SJSA1 (cell line): ENCODE data around the gene THAP9. TPM values are rescaled to one million over a fixed set of nuclear protein-coding genes. Genes with fewer than 3 reads are reported as not detected.
"Not testable (repeated sequence)": the region's sequence is repeated elsewhere in the genome, so short reads cannot be mapped to it uniquely, and the experiment has no call there.

ENCODE experiments used
- DNase-seq, 2 experiments: peaks; one replicate each; pipeline ENCODE4 v3.0.0-alpha.2; 2015 to 2020; ENCODE audit warnings: low spot score in 2 of 2, low read depth in 1 of 2
- H3K27ac ChIP-seq: fragments of 250-450 bp; sonication (Bioruptor Pico); 2 replicates; pipeline ENCODE4 v1.5.1; 2020; ENCODE audit warnings: mild to moderate bottlenecking, moderate library complexity
- H3K27me3 ChIP-seq: fragments of 250-450 bp; sonication (Bioruptor Pico); replicated peaks from 2 replicates; pipeline ENCODE4 v1.5.1; 2020; ENCODE audit warnings: mild to moderate bottlenecking, moderate library complexity
- H3K36me3 ChIP-seq: fragments of 250-450 bp; sonication (Bioruptor Pico); 2 replicates; pipeline ENCODE4 v1.5.1; 2020; ENCODE audit warnings: mild to moderate bottlenecking
- H3K4me1 ChIP-seq: fragments of 250-450 bp; sonication (Bioruptor Pico); replicated peaks from 2 replicates; pipeline ENCODE4 v1.6.1; 2021; ENCODE audit warnings: mild to moderate bottlenecking
- H3K4me3 ChIP-seq: fragments of 250-450 bp; sonication (Bioruptor Pico); 2 replicates; pipeline ENCODE4 v1.5.1; 2020; ENCODE audit warnings: mild to moderate bottlenecking
- H3K9me3 ChIP-seq: fragments of 250-450 bp; sonication (Bioruptor Pico); replicated peaks from 2 replicates; pipeline ENCODE4 v1.5.1; 2020; ENCODE audit warnings: mild to moderate bottlenecking
- total RNA-seq: library from RNA; depleted of rRNA; stranded (reverse); fragments of >200 nt; shearing (Covaris generic); gene quantifications from 2 replicates; pipeline ENCODE4 v1.2.3, GENCODE V29; 2014

Gene THAP9
- total RNA-seq, 1 experiment from 2014 or later = 5.3 TPM

DNA sequence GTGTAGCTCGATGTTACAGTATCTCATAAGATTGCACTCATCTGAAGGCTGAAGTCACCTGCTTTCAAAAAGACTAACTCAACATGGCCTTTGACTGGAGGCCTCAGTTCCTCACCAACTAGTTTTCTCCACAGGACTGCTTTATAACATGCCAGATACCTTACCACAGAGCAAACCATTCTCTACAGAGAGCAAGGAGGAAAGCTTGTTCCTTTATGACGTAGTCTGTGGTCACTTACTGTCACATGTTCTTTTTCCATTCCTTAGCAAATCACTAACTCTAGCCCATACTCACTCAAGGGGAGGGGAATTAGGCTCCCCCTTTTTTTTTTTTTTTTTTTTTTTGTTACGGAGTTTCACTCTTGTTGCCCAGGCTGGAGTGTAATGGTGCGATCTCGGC, 3.2 kb downstream of the THAP9 start:
- Histone ChIP-seq H3K4me1 (peaks cover 5% of the 10 kb centered on the region), H3K36me3 (peaks cover 11% of the 10 kb centered on the region), H3K27me3 (no peaks in the 10 kb centered on the region), H3K4me3 (no peak overlapping the region), H3K27ac (no peak overlapping the region), H3K9me3 (no peaks in the 10 kb centered on the region)
- no peak for DNase-seq

DNA sequence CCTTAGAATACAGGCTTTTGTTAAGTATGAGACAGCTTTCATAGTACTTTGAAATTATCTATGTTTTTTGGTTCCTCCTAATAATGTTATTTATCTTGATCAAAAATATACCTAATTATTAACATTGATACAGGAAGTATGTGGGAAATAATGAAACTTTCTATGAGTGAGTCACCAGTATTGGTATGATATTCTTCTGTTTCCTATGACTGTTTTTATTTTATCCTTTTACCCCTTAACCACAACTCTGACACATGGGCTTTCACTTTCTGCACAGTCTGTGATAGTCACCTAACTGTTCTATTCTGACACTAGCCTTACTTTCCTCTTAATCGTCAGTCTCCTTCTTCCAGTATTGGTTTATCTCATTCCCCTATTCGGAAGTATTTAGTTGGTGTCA, 4.7 kb downstream of the THAP9 start:
- no peak overlapping the region for H3K27ac ChIP-seq
- no peaks in the 10 kb centered on the region for H3K27me3 ChIP-seq
- DNase-seq = no peak
- no peaks in the 10 kb centered on the region for H3K4me1 ChIP-seq
- no peak overlapping the region for H3K4me3 ChIP-seq
- H3K36me3 ChIP-seq = peaks cover 4% of the 10 kb centered on the region; the same call in 1 of the 2 replicates
- no peaks in the 10 kb centered on the region for H3K9me3 ChIP-seq

- DNase-seq = no peak
- no peak overlapping the region for H3K4me3 ChIP-seq
- no peak overlapping the region for H3K27ac ChIP-seq
- peaks cover 4% of the 10 kb centered on the region; the same call in 1 of the 2 replicates for H3K36me3 ChIP-seq
- H3K9me3 ChIP-seq = no peaks in the 10 kb centered on the region
- no peaks in the 10 kb centered on the region for H3K4me1 ChIP-seq
- no peaks in the 10 kb centered on the region for H3K27me3 ChIP-seq
Observed at GRCh38 chr4:82906469-82906868, 5.9 kb downstream of the THAP9 start.

GRCh38 chr4:82909326-82909725, 8.8 kb downstream of the THAP9 start:
- no peak overlapping the region for H3K27ac ChIP-seq
- no peaks in the 10 kb centered on the region for H3K4me1 ChIP-seq
- no peaks in the 10 kb centered on the region for H3K9me3 ChIP-seq
- H3K36me3 ChIP-seq = peaks cover 4% of the 10 kb centered on the region; the same call in 1 of the 2 replicates
- H3K27me3 ChIP-seq = no peaks in the 10 kb centered on the region
- H3K4me3 ChIP-seq = no peak overlapping the region
- no peak for DNase-seq

DNA sequence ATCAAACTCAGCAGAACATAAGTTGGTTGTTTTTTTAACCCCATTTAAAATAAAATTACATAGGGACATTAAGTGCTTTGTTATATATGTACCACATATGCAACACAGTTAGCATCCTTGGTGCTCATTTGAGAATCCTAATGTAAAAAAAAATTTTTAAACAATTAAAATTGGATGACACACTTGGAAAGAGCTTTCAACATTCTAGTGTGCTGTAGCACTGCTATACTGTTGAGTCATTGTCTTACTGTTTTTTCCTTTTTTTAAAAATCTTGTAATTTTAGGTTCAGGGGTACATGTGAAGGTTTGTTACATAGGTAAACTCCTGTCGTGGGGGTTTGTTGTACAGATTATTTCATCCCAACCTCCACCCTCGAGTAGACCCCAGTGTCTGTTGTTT, 12.8 kb downstream of the THAP9 start:
- H3K27me3 ChIP-seq = no peaks in the 10 kb centered on the region
- H3K36me3 ChIP-seq = peaks cover 6% of the 10 kb centered on the region
- H3K27ac ChIP-seq = no peak overlapping the region
- no peak overlapping the region for H3K4me3 ChIP-seq
- DNase-seq = no peak
- H3K9me3 ChIP-seq = no peaks in the 10 kb centered on the region
- H3K4me1 ChIP-seq = no peaks in the 10 kb centered on the region

- not testable (repeated sequence) for DNase-seq, H3K27ac ChIP-seq, H3K4me3 ChIP-seq, H3K36me3 ChIP-seq, H3K27me3 ChIP-seq, H3K4me1 ChIP-seq, H3K9me3 ChIP-seq
Observed at GRCh38 chr4:82913968-82914367, 13.4 kb downstream of the THAP9 start.

GRCh38 chr4:82918091-82918490, 17.6 kb downstream of the THAP9 start:
- H3K4me1 ChIP-seq = no peaks in the 10 kb centered on the region
- no peaks in the 10 kb centered on the region for H3K9me3 ChIP-seq
- H3K27ac ChIP-seq = no peak overlapping the region
- peaks cover 6% of the 10 kb centered on the region for H3K36me3 ChIP-seq
- H3K27me3 ChIP-seq = no peaks in the 10 kb centered on the region
- no peak overlapping the region for H3K4me3 ChIP-seq
- DNase-seq = no peak

- no peak for DNase-seq
- peaks cover 10% of the 10 kb centered on the region for H3K36me3 ChIP-seq
- H3K4me1 ChIP-seq = no peaks in the 10 kb centered on the region
- no peaks in the 10 kb centered on the region for H3K27me3 ChIP-seq
- H3K9me3 ChIP-seq = no peaks in the 10 kb centered on the region
- H3K4me3 ChIP-seq = no peak overlapping the region
- H3K27ac ChIP-seq = no peak overlapping the region
Observed at GRCh38 chr4:82919386-82919785, 18.9 kb downstream of the THAP9 start.

DNA sequence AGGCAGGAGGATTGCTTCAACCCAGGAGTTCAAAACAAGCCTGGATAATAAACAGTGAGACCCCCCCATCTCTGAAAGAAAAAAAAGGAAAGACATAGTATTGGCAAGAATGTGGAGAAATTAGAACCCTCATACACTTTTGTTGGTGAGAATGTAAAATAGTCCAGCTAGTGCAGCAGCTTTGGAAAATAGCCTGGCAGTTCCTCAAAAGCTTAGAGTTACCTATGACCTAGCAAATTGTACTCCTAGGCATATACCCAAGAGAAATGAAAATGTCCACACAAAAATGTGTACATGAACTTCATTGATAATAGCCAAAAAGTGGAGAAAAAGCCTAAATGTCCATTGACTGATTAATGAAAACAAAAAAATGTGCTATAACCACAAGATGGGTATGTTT, 21.3 kb downstream of the THAP9 start:
- DNase-seq = no peak
- H3K27ac ChIP-seq = no peak overlapping the region
- no peaks in the 10 kb centered on the region for H3K27me3 ChIP-seq
- no peak overlapping the region for H3K4me3 ChIP-seq
- no peaks in the 10 kb centered on the region for H3K9me3 ChIP-seq
- no peaks in the 10 kb centered on the region for H3K4me1 ChIP-seq
- H3K36me3 ChIP-seq = peaks cover 10% of the 10 kb centered on the region

GRCh38 chr4:82930848-82931755, 30.6 kb downstream of the THAP9 start:
- no peak overlapping the region for H3K27ac ChIP-seq

DNA sequence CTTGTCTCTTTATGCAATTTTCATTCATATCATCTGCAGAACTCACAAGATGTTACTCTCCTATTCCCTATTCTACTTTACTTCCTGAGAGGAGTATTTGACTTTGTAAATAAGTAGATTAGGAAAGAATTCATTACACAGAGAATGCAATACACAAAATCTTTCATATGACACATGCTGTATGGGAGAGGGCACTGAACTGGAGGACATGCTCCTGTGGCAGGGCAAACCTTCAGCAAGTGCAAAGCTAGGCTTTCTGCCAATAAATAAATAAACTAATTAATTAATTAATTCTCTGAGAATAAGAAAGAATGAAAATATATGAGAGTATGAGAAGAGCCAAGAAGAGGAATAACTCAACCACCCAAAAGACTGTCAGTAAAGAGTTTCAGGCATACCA, 33.9 kb downstream of the THAP9 start:
- DNase-seq = no peak

More at GRCh38 chr4:82930848-82931755, 30.6 kb downstream of the THAP9 start:
- Histone ChIP-seq H3K9me3 (no peaks in the 10 kb centered on the region), H3K36me3 (peaks cover 47% of the 10 kb centered on the region), H3K4me3 (no peak overlapping the region), H3K27me3 (no peaks in the 10 kb centered on the region), H3K4me1 (no peaks in the 10 kb centered on the region)
- DNase-seq = no peak

DNA sequence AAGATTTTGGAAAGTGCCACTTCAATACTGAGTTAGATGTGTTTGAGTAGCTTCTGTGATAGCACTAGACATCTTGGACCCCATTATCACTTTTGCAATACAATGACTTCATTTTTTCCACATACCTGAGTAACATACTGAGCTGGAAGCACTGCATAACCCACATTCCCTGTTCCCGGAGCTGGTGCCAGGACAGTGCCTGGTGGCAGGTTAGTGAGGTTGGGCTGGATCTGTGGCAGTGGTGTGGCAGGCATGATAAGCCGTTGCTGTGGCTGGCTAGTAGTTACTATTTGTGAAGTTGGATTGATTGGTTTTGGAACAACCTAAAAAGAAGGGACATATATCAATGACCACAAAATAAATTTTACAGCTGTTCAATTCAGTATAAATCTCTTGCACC, 38.9 kb downstream of the THAP9 start:
- Histone ChIP-seq H3K9me3 (no peaks in the 10 kb centered on the region), H3K27ac (no peak overlapping the region), H3K4me3 (no peak overlapping the region), H3K27me3 (no peaks in the 10 kb centered on the region), H3K36me3 (peaks cover 58% of the 10 kb centered on the region), H3K4me1 (no peaks in the 10 kb centered on the region)
- no peak for DNase-seq

More for the DNA sequence above, 33.9 kb downstream of the THAP9 start:
- H3K4me3 ChIP-seq = no peak overlapping the region
- no peaks in the 10 kb centered on the region for H3K4me1 ChIP-seq
- H3K9me3 ChIP-seq = no peaks in the 10 kb centered on the region
- H3K36me3 ChIP-seq = peaks cover 63% of the 10 kb centered on the region
- no peaks in the 10 kb centered on the region for H3K27me3 ChIP-seq
- no peak overlapping the region for H3K27ac ChIP-seq

DNA sequence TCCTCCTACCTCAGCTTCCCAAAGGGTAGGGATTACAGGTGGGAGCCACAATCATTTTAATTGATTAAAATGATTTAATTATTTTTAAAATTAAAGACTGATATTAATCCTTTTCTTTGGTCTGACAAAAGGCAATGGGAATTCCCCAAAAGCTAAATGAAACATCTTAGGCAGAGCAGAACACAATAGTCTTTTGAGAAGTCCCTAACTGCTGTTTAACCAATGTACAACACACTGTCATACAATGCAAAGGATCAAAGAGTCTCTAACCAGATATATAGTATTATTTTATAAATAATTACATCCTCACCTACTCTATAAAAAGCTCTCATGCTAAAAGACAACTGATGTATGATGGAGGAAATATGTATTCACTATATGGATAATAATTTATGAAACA, 47.0 kb downstream of the THAP9 start:
- H3K27ac ChIP-seq = no peak overlapping the region
- H3K36me3 ChIP-seq = peaks cover 25% of the 10 kb centered on the region
- H3K9me3 ChIP-seq = no peaks in the 10 kb centered on the region
- no peak overlapping the region for H3K4me3 ChIP-seq
- DNase-seq = no peak
- peaks cover 4% of the 10 kb centered on the region; the same call in 1 of the 2 replicates for H3K4me1 ChIP-seq
- no peaks in the 10 kb centered on the region for H3K27me3 ChIP-seq

DNA sequence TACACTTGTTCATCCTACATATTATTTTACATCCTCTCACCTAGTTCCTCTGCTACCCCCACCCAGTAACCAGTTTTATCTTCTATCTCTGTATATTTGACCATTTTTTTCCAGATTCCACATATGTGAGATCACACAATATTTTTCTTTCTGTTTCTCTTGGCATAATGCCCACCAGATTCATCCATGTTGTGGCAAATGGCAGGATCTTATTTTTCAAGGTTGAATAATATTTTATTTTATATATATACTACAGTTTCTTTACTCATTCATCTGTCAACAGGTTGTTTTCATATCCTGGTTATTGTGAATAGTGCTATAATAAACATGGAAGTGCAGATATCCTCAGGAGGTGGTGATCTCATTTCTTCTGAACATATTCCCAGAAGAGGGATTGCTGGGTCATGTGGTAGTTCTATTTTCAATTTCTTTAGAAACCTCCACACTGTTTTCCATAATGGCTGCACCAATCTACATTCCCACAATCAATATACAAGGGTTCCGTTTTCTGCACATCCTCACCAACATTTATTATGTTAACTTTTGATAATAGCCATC, 48.2 kb downstream of the THAP9 start:
- no peak overlapping the region for H3K27ac ChIP-seq
- H3K4me3 ChIP-seq = no peak overlapping the region
- H3K4me1 ChIP-seq = peaks cover 4% of the 10 kb centered on the region; the same call in 1 of the 2 replicates
- peak in 1 of 2 experiments; percentile 13 for DNase-seq
- no peaks in the 10 kb centered on the region for H3K27me3 ChIP-seq
- H3K9me3 ChIP-seq = no peaks in the 10 kb centered on the region
- peaks cover 21% of the 10 kb centered on the region for H3K36me3 ChIP-seq
